Smooth muscle cell (in vitro differentiated cells): Measurements from ENCODE around the gene RBFOX2. TPM values are rescaled to one million over a fixed set of nuclear protein-coding genes. Genes with fewer than 3 reads are reported as not detected.

ENCODE experiments used
- DNase-seq: peaks from one replicate; lab custom pipeline; 2025; ENCODE audit not compliant: unreplicated experiment; lab: John Stamatoyannopoulos, UW
- H2AFZ ChIP-seq: fragments of 200-600 bp; sonication (generic); 2 replicates; pipeline ENCODE4 v1.6.0; 2016; ENCODE audit warnings: antibody characterized with exemption, low read depth, mild to moderate bottlenecking
- H3F3A ChIP-seq: fragments of 200-600 bp; sonication (generic); 2 replicates; pipeline ENCODE4 v1.6.0; 2017; ENCODE audit warnings: antibody characterized with exemption, low read depth
- H3K27ac ChIP-seq: fragments of 200-600 bp; sonication (generic); 2 replicates; pipeline ENCODE4 v1.5.1; 2016; ENCODE audit warnings: low read depth, mild to moderate bottlenecking
- H3K27me3 ChIP-seq: fragments of 200-600 bp; sonication (generic); 2 replicates; pipeline ENCODE4 v1.6.1; 2016; ENCODE audit warnings: low read depth, mild to moderate bottlenecking
- H3K36me3 ChIP-seq: fragments of 200-600 bp; sonication (generic); 2 replicates; pipeline ENCODE4 v1.5.1; 2016; ENCODE audit warnings: low read depth
- H3K4me1 ChIP-seq: fragments of 200-600 bp; sonication (generic); 2 replicates; pipeline ENCODE4 v1.5.1; 2016; ENCODE audit warnings: low read depth
- H3K4me2 ChIP-seq: fragments of 200-600 bp; sonication (generic); 2 replicates; pipeline ENCODE4 v1.6.0; 2016; ENCODE audit warnings: mild to moderate bottlenecking
- H3K4me3 ChIP-seq: fragments of 200-600 bp; sonication (generic); 2 replicates; pipeline ENCODE4 v1.5.1; 2016; ENCODE audit warnings: mild to moderate bottlenecking
- H3K79me2 ChIP-seq: fragments of 200-600 bp; sonication (generic); 2 replicates; pipeline ENCODE4 v1.6.0; 2016; ENCODE audit warnings: low read depth, mild to moderate bottlenecking
- H3K9ac ChIP-seq: fragments of 200-600 bp; sonication (generic); 2 replicates; pipeline ENCODE4 v1.6.0; 2016; ENCODE audit warnings: low read depth
- H3K9me3 ChIP-seq: fragments of 200-600 bp; sonication (generic); replicated peaks from 2 replicates; pipeline ENCODE4 v1.5.1; 2016; ENCODE audit warnings: low read depth
- H4K20me1 ChIP-seq: fragments of 200-600 bp; sonication (generic); 2 replicates; pipeline ENCODE4 v1.6.0; 2016; ENCODE audit warnings: low read depth
- CTCF ChIP-seq: fragments of 200-600 bp; sonication (generic); IDR thresholded peaks from 2 replicates; pipeline ENCODE4 v1.5.1; 2017; ENCODE audit warnings: borderline replicate concordance, mild to moderate bottlenecking, antibody characterized with exemption; ENCODE audit not compliant: insufficient read depth, poor library complexity, severe bottlenecking
- WGBS: methylation state at CpG from one replicate; pipeline ENCODE4 v1.1.7; 2016; ENCODE audit warnings: low lambda C conversion rate; 5-methylcytosine and 5-hydroxymethylcytosine counted together
- polyA plus RNA-seq: library from polyadenylated mRNA; unstranded; fragments of >200 nt; fragmentation: Nextera tagmentation; extraction: Ambion mirVana; gene quantifications from 2 replicates; pipeline ENCODE4 v1.2.1, GENCODE V29; 2016
- total RNA-seq: library from RNA; depleted of rRNA; stranded (reverse); fragments of >200 nt; gene quantifications from 2 replicates; pipeline ENCODE4 v1.2.3, GENCODE V29; 2014

RBFOX2 gene
- total and polyA plus RNA-seq, 2 experiments from 2014 or later, result 128 to 144 TPM

- no peak overlapping the region for H3K9ac ChIP-seq
- peaks cover 32% of the 10 kb centered on the region for H3F3A ChIP-seq
- H3K4me2 ChIP-seq, result no peak overlapping the region
- no peaks in the 10 kb centered on the region for H3K9me3 ChIP-seq
- DNase-seq, result no peak
- H2AFZ ChIP-seq, result no peak overlapping the region
- TF ChIP-seq CTCF, result no peak
- H4K20me1 ChIP-seq, result peaks cover 71% of the 10 kb centered on the region
- peaks cover 69% of the 10 kb centered on the region for H3K79me2 ChIP-seq
- H3K4me1 ChIP-seq, result peaks cover 7% of the 10 kb centered on the region
- no peak overlapping the region for H3K4me3 ChIP-seq
- WGBS, result 95% methylated on average over 3 of the region's 3 CpGs
- no peaks in the 10 kb centered on the region for H3K27me3 ChIP-seq
- no peaks in the 10 kb centered on the region for H3K36me3 ChIP-seq
- H3K27ac ChIP-seq, result no peak overlapping the region
Measured at GRCh38 chr22:35993048-35993714, 35.4 kb downstream of the RBFOX2 start.

GRCh38 chr22:35991168-35991567 is 37.5 kb downstream of the RBFOX2 start:
- Histone ChIP-seq H3K36me3 (no peaks in the 10 kb centered on the region), H3K4me3 (no peak overlapping the region), H3K27me3 (no peaks in the 10 kb centered on the region), H2AFZ (no peak overlapping the region), H3K9ac (no peak overlapping the region), H3K27ac (peak overlapping the region; percentile 20), H3K4me1 (peaks cover 26% of the 10 kb centered on the region), H4K20me1 (peaks cover 71% of the 10 kb centered on the region), H3F3A (peaks cover 28% of the 10 kb centered on the region), H3K4me2 (peak overlapping the region; percentile 3), H3K9me3 (no peaks in the 10 kb centered on the region), H3K79me2 (peaks cover 66% of the 10 kb centered on the region)
- TF ChIP-seq CTCF, result no peak
- no peak for DNase-seq
- 40% methylated on average over 2 of the region's 2 CpGs for whole genome bisulfite sequencing

GRCh38 chr22:35988030-35988429 is 40.6 kb downstream of the RBFOX2 start:
- Histone ChIP-seq H3K79me2 (peaks cover 74% of the 10 kb centered on the region), H3F3A (peaks cover 27% of the 10 kb centered on the region), H3K4me2 (peak overlapping the region; percentile 38), H3K4me3 (no peak overlapping the region), H4K20me1 (peaks cover 94% of the 10 kb centered on the region), H3K9ac (no peak overlapping the region), H3K27me3 (no peaks in the 10 kb centered on the region), H3K27ac (peak overlapping the region; percentile 66), H3K36me3 (no peaks in the 10 kb centered on the region), H3K9me3 (no peaks in the 10 kb centered on the region), H3K4me1 (peaks cover 26% of the 10 kb centered on the region), H2AFZ (no peak overlapping the region)
- TF ChIP-seq CTCF, result no peak
- 18% methylated on average over 4 of the region's 4 CpGs for WGBS
- DNase-seq, result no peak

GRCh38 chr22:35987487-35987886 is 41.1 kb downstream of the RBFOX2 start:
- Histone ChIP-seq H3K9me3 (no peaks in the 10 kb centered on the region), H3K79me2 (peaks cover 74% of the 10 kb centered on the region), H3K4me3 (no peak overlapping the region), H3K36me3 (no peaks in the 10 kb centered on the region), H3K9ac (no peak overlapping the region), H3K4me1 (peaks cover 32% of the 10 kb centered on the region), H3K27ac (peak overlapping the region; percentile 66), H2AFZ (no peak overlapping the region), H4K20me1 (peaks cover 96% of the 10 kb centered on the region), H3F3A (peaks cover 27% of the 10 kb centered on the region), H3K4me2 (peak overlapping the region; percentile 38), H3K27me3 (no peaks in the 10 kb centered on the region)
- DNase-seq, result no peak
- WGBS, result 19% methylated on average over 1 of the region's 1 CpG
- no peak for TF ChIP-seq CTCF
